Measurements from ENCODE around the gene PGA3. TPM values are rescaled to one million over a fixed set of nuclear protein-coding genes. Genes with fewer than 3 reads are reported as not detected.
"Not testable (repeated sequence)": the region's sequence is repeated elsewhere in the genome, so short reads cannot be mapped to it uniquely, and the experiment has no call there.

PGA3 gene
- total and polyA plus RNA-seq, 2 of the 8 experiments (the other 6 are each of a cell fraction or from before 2014, with no cell fraction given), result not detected

- TF ChIP-seq POU5F1 (IDR thresholded peaks at IDR 0.05; ENCODE audit: low read depth, low read length) (no peak), ATF3 (IDR thresholded peaks at IDR 0.05; ENCODE audit: insufficient read depth, low read depth, low read length) (no peak), ZNF274 (IDR thresholded peaks at IDR 0.05; ENCODE audit: borderline replicate concordance, extremely low read depth, low read length) (no peak), TBP (IDR thresholded peaks at IDR 0.05; ENCODE audit: low read depth, low read length) (no peak)
These were observed 38.5 kb upstream of the PGA3 start (continued) for GRCh38 chr11:61164606-61165424.

GRCh38 chr11:61165785-61166184 lies 37.5 kb upstream of the PGA3 start:
- H2BK12ac ChIP-seq (ENCODE audit: low read depth, low read length); H3K9me3 ChIP-seq (ENCODE audit: insufficient read depth in 2 of 2, low read depth in 1 of 2, low read length in 1 of 2); H4K5ac ChIP-seq (ENCODE audit: insufficient read length, low read depth, low read length); H2AFZ ChIP-seq (ENCODE audit: low read length); H3K36me3 ChIP-seq (ENCODE audit: control insufficient read depth in 2 of 4, insufficient read depth in 4 of 4, low read length in 3 of 4); H3K79me1 ChIP-seq (ENCODE audit: low read depth, low read length); POLR2A ChIA-PET (ENCODE audit: partially characterized antibody); H3K23me2 ChIP-seq (ENCODE audit: low read depth, low read length); H4K91ac ChIP-seq (replicated peaks; ENCODE audit: insufficient read length, low read length); H4K8ac ChIP-seq (ENCODE audit: extremely low read depth, insufficient read depth, low read length); H3K79me2 ChIP-seq (ENCODE audit: control insufficient read depth in 1 of 2, insufficient read depth in 2 of 2, low read length in 2 of 2); H3K27me3 ChIP-seq (replicated peaks in 1 of 4; ENCODE audit: control insufficient read depth in 3 of 4, extremely low read depth in 1 of 4, insufficient read depth in 3 of 4, low read length in 3 of 4); H3K18ac ChIP-seq (ENCODE audit: extremely low read depth, low read length); H3K4me3 ChIP-seq (ENCODE audit: extremely low read depth in 1 of 4, insufficient read depth in 2 of 4, low read depth in 3 of 4, low read length in 4 of 4); CTCF ChIA-PET (ENCODE audit: partially characterized antibody); H3K56ac ChIP-seq (replicated peaks; ENCODE audit: insufficient read length, low read depth, low read length); H2BK15ac ChIP-seq (ENCODE audit: low read length); H3K23ac ChIP-seq (ENCODE audit: insufficient read length); H3K4me1 ChIP-seq (replicated peaks in 1 of 4; ENCODE audit: control insufficient read depth in 3 of 4, insufficient read depth in 4 of 4, low read length in 3 of 4); H4K20me1 ChIP-seq (replicated peaks in 1 of 2; ENCODE audit: control insufficient read depth in 1 of 2, insufficient read depth in 2 of 2, low read length in 2 of 2); H3K4ac ChIP-seq (replicated peaks; ENCODE audit: insufficient read length, low read depth, low read length); H2BK120ac ChIP-seq (replicated peaks; ENCODE audit: low read depth, low read length); FAIRE-seq; H3K27ac ChIP-seq (ENCODE audit: low read depth, low read length); H2BK20ac ChIP-seq (ENCODE audit: low read length); H3K9ac ChIP-seq (replicated peaks in 1 of 4; ENCODE audit: extremely low read depth in 1 of 4, low read depth in 3 of 4, low read length in 3 of 4); H2BK5ac ChIP-seq (ENCODE audit: low read depth, low read length); H2AK5ac ChIP-seq (ENCODE audit: low read depth, low read length); H3K4me2 ChIP-seq (ENCODE audit: insufficient read depth in 1 of 2, low read depth in 2 of 2, low read length in 2 of 2); H3K14ac ChIP-seq (ENCODE audit: insufficient read length); DNase-seq (ENCODE audit: low read depth in 1 of 2, low spot score in 2 of 2): not testable (repeated sequence)
- WGBS, 2 experiments (ENCODE audit: extremely low coverage in 1 of 2, insufficient coverage in 1 of 2, insufficient read length in 1 of 2, insufficient replicate concordance in 2 of 2, low coverage in 1 of 2, low lambda C conversion rate in 2 of 2, missing lambda C conversion rate in 1 of 2), result 61% methylated on average over 2 of the region's 7 CpGs; no CpG with 5 or more reads in 1 of the 2 experiments

All from H1 (cell line).